ENCODE results near the gene SIGLEC10.

SIGLEC10 gene

DNA sequence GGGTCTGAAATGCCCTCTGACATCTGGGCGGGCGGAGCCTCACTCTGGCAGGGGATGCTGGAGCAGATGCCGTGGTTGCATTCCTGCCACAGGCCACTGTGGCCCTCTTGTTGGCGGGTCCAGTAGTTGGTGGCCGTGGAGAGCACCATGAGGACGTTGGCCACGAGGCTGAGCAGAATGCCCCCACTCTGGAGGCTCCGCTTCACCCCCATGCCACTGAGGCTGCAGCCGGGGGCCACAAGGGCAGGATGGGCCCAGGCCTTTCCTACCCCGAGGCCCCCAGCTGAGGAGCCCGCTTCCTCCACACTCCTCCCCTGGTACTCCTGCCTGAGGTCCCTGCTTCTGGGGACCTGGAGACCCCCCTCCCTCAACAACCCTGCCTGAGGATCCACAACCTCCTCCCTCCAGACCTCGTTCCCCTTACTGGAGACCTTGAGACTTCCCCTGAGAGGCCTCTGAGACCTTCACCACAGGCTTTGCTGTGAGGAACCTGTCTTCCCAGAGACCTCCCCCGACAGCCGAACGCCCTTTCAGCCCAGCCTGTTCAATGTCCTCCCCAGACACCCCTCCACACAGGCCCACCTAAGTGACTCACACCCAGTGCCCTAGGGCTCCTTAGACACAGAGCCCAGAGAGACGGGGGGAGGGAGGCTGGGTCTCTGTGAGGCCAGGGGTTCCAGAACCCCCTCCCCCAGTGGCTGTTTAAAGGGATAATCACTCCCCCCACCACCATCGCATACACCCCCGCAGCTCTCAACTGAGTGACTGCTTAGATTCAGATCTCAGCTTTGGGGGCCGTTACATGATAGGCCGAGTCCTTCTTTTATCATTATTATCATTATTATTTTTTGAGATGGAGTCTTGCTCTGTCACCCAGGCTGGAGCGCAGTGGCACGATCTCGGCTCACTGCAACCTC lies 48.8 kb downstream of the SIGLEC10 start, which contains the start of gene CLDND2:
TSS of gene CLDND2 (minus strand) at position 638 of the 917 bp plus-strand sequence. CDS start at position 212, 426 bp downstream.
- Histone ChIP-seq H3K4me1 (ENCODE audit: insufficient read depth, low read length, severe bottlenecking) (peaks cover 28% of the 10 kb centered on the region), H2AFZ (ENCODE audit: low read length) (no peak within 1 kb of the TSS), H3K27me3 (ENCODE audit: insufficient read depth, low read length) (peaks cover 4% of the 10 kb centered on the region; the same call in 1 of the 2 replicates), H3K9me3 (ENCODE audit: low read length) (no peaks in the 10 kb centered on the region), H4K20me1 (ENCODE audit: insufficient read depth, low read length) (no peaks in the 10 kb centered on the region), H3K9ac (ENCODE audit: low read length) (peak within 1 kb of the TSS; percentile 71), H3K9me2 (ENCODE audit: low read depth, low read length) (no peaks in the 10 kb centered on the region), H3K4me3 (ENCODE audit: low read depth, low read length, poor library complexity, severe bottlenecking) (peak within 1 kb of the TSS; percentile 90), H3K79me2 (ENCODE audit: insufficient read depth, low read length) (no peaks in the 10 kb centered on the region), H3K36me3 (ENCODE audit: insufficient read depth, low read length) (no peaks in the 10 kb centered on the region), H3K27ac (ENCODE audit: low read depth, low read length, poor library complexity, severe bottlenecking) (no peak within 1 kb of the TSS), H3K4me2 (ENCODE audit: low read length) (peak within 1 kb of the TSS; percentile 80), H3F3A (ENCODE audit: insufficient read depth, low read length) (no peaks in the 10 kb centered on the region)
- TF ChIP-seq EZH2 (IDR thresholded peaks at IDR 0.05; ENCODE audit: borderline replicate concordance, low read length): no peak
- TF ChIP-seq, protein P1, sequence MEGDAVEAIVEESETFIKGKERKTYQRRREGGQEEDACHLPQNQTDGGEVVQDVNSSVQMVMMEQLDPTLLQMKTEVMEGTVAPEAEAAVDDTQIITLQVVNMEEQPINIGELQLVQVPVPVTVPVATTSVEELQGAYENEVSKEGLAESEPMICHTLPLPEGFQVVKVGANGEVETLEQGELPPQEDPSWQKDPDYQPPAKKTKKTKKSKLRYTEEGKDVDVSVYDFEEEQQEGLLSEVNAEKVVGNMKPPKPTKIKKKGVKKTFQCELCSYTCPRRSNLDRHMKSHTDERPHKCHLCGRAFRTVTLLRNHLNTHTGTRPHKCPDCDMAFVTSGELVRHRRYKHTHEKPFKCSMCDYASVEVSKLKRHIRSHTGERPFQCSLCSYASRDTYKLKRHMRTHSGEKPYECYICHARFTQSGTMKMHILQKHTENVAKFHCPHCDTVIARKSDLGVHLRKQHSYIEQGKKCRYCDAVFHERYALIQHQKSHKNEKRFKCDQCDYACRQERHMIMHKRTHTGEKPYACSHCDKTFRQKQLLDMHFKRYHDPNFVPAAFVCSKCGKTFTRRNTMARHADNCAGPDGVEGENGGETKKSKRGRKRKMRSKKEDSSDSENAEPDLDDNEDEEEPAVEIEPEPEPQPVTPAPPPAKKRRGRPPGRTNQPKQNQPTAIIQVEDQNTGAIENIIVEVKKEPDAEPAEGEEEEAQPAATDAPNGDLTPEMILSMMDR (IDR thresholded peaks at IDR 0.05; ENCODE audit: low read length): no peak

DNA sequence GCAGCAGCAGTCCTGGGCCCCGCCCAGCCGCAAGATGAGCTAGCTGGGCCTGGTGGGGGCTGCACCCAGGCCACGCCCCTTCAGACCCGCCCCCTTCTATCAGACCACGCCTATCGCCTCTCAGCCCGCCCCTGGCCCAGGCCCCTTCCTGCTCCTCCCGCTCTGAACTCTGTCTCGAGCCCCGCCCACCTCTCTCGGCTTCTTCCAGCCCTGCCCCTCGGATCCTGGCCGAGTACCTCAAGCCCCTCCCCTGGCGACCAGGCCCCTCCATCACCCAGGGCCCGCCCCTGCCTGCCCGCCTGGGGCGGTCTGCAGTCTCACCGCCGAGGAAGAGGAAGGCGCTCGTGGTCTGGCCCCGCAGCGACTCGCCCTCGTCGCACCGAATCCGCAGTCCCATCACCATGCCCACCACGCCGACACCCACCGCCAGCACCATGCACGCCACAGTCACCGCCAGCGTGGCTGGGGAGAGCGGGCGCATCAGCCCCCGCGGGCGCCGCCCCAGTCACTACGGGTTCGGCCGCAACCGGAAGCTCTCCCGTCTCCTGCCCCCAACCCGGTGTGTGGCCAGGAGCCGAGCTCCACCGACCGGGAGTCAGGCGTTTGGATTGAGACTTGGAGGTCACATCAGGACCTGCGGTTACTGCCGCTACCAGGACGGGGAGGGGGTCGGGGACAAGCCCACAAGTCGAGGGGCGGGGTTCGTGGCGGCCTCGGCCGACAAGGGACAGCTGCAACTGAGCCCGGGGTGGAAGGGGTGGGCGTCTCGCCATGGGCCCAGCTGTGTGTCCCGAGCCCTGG lies 49.7 kb downstream of the SIGLEC10 start:
- no peaks in the 10 kb centered on the region for H3K9me3 ChIP-seq (ENCODE audit: low read length)
- H4K20me1 ChIP-seq (ENCODE audit: insufficient read depth, low read length): no peaks in the 10 kb centered on the region
- no peaks in the 10 kb centered on the region for H3F3A ChIP-seq (ENCODE audit: insufficient read depth, low read length)
- H2AFZ ChIP-seq (ENCODE audit: low read length): no peak overlapping the region
- H3K4me3 ChIP-seq (ENCODE audit: low read depth, low read length, poor library complexity, severe bottlenecking): peak overlapping the region; percentile 90
- H3K9ac ChIP-seq (ENCODE audit: low read length): peak overlapping the region; percentile 77
- peak overlapping the region; percentile 67 for H3K27ac ChIP-seq (ENCODE audit: low read depth, low read length, poor library complexity, severe bottlenecking)
- H3K27me3 ChIP-seq (ENCODE audit: insufficient read depth, low read length): peaks cover 3% of the 10 kb centered on the region; the same call in 1 of the 2 replicates
- no peaks in the 10 kb centered on the region for H3K9me2 ChIP-seq (ENCODE audit: low read depth, low read length)
- peaks cover 35% of the 10 kb centered on the region for H3K4me1 ChIP-seq (ENCODE audit: insufficient read depth, low read length, severe bottlenecking)
- no peaks in the 10 kb centered on the region for H3K36me3 ChIP-seq (ENCODE audit: insufficient read depth, low read length)
- no peaks in the 10 kb centered on the region for H3K79me2 ChIP-seq (ENCODE audit: insufficient read depth, low read length)
- TF ChIP-seq, protein P1 (IDR thresholded peaks at IDR 0.05; ENCODE audit: low read length): 0 out of 2 replicates have a peak, but pooled peaks have one; percentile 7
- no peak for TF ChIP-seq EZH2 (IDR thresholded peaks at IDR 0.05; ENCODE audit: borderline replicate concordance, low read length)
- H3K4me2 ChIP-seq (ENCODE audit: low read length): peak overlapping the region; percentile 80

DNA sequence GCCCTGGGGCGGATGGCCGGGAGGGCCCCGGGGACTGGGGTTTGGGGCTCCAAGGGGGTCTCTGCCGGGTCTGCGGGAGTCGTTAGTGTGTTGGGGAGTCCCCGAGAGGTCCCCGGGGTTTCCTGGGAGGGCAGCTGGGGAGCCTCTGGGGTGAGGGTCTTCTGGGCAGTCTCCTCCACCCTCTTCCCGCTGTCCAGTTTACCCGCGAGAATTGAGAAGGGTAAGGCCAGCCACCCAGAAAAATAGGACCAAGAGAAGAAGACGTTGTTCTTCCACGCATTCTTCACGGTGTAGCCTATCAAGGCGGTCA lies 50.2 kb downstream of the SIGLEC10 start:
- Histone ChIP-seq H3K9me3 (ENCODE audit: low read length) (no peaks in the 10 kb centered on the region), H3F3A (ENCODE audit: insufficient read depth, low read length) (no peaks in the 10 kb centered on the region), H2AFZ (ENCODE audit: low read length) (no peak overlapping the region), H3K9me2 (ENCODE audit: low read depth, low read length) (no peaks in the 10 kb centered on the region), H3K27me3 (ENCODE audit: insufficient read depth, low read length) (no peaks in the 10 kb centered on the region; the same call in 1 of the 2 replicates), H4K20me1 (ENCODE audit: insufficient read depth, low read length) (no peaks in the 10 kb centered on the region), H3K79me2 (ENCODE audit: insufficient read depth, low read length) (no peaks in the 10 kb centered on the region), H3K4me1 (ENCODE audit: insufficient read depth, low read length, severe bottlenecking) (peaks cover 41% of the 10 kb centered on the region), H3K36me3 (ENCODE audit: insufficient read depth, low read length) (no peaks in the 10 kb centered on the region), H3K4me3 (ENCODE audit: low read depth, low read length, poor library complexity, severe bottlenecking) (peak overlapping the region; percentile 90), H3K9ac (ENCODE audit: low read length) (peak overlapping the region; percentile 77), H3K27ac (ENCODE audit: low read depth, low read length, poor library complexity, severe bottlenecking) (peak overlapping the region; percentile 67), H3K4me2 (ENCODE audit: low read length) (peak overlapping the region; percentile 80)
- TF ChIP-seq EZH2 (IDR thresholded peaks at IDR 0.05; ENCODE audit: borderline replicate concordance, low read length): no peak
- TF ChIP-seq, protein P1 (IDR thresholded peaks at IDR 0.05; ENCODE audit: low read length): no peak
